ENCODE results near the gene VAC14.
"Not testable (repeated sequence)": the region's sequence is repeated elsewhere in the genome, so short reads cannot be mapped to it uniquely, and the experiment has no call there.

Gene VAC14

DNA sequence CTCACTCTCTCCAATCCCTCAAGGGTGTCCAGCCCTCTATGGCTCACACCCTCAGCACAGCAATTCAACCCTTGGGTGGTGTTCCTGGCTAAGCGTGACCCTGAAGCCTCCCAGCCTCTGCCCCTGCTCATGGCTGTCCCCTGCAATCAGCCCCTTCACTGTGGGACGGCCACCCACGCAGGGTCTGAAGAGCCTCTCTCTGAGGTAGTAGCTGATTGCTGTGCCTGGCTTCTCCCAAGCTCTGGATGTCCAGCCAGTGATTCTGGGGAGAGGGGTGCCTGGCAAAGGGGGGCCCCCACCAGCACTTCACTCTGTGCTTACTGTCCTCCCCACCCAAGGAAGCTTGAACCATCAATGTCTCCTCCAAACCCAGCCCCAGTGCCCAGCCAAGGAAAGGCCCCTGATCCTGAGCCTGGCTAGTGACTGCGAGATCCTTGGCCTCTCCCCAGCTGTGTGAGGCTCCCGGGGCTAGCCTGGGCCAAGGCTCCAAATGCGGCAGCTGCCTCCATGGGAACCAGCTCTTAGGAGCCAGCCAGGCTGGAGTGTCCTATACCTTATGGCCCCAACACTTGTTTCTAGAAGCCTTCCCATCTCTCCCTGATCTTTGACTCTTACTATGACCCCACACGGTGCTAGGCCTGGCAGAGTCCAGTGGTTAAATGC lies 125.0 kb downstream of the VAC14 start:
- no peak overlapping the region for H3K27ac ChIP-seq
- no peaks in the 10 kb centered on the region for H3K27me3 ChIP-seq (ENCODE audit: insufficient read depth, low read depth, severe bottlenecking)
- H3K36me3 ChIP-seq: peaks cover 82% of the 10 kb centered on the region
- no peak for DNase-seq
- H3K4me3 ChIP-seq (ENCODE audit: low read depth, low read length): no peak overlapping the region
- TF ChIP-seq, protein P1, sequence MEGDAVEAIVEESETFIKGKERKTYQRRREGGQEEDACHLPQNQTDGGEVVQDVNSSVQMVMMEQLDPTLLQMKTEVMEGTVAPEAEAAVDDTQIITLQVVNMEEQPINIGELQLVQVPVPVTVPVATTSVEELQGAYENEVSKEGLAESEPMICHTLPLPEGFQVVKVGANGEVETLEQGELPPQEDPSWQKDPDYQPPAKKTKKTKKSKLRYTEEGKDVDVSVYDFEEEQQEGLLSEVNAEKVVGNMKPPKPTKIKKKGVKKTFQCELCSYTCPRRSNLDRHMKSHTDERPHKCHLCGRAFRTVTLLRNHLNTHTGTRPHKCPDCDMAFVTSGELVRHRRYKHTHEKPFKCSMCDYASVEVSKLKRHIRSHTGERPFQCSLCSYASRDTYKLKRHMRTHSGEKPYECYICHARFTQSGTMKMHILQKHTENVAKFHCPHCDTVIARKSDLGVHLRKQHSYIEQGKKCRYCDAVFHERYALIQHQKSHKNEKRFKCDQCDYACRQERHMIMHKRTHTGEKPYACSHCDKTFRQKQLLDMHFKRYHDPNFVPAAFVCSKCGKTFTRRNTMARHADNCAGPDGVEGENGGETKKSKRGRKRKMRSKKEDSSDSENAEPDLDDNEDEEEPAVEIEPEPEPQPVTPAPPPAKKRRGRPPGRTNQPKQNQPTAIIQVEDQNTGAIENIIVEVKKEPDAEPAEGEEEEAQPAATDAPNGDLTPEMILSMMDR (IDR thresholded peaks at IDR 0.05; ENCODE audit: low read depth, low read length): no peak
- no peaks in the 10 kb centered on the region for H3K9me3 ChIP-seq (ENCODE audit: severe bottlenecking)

DNA sequence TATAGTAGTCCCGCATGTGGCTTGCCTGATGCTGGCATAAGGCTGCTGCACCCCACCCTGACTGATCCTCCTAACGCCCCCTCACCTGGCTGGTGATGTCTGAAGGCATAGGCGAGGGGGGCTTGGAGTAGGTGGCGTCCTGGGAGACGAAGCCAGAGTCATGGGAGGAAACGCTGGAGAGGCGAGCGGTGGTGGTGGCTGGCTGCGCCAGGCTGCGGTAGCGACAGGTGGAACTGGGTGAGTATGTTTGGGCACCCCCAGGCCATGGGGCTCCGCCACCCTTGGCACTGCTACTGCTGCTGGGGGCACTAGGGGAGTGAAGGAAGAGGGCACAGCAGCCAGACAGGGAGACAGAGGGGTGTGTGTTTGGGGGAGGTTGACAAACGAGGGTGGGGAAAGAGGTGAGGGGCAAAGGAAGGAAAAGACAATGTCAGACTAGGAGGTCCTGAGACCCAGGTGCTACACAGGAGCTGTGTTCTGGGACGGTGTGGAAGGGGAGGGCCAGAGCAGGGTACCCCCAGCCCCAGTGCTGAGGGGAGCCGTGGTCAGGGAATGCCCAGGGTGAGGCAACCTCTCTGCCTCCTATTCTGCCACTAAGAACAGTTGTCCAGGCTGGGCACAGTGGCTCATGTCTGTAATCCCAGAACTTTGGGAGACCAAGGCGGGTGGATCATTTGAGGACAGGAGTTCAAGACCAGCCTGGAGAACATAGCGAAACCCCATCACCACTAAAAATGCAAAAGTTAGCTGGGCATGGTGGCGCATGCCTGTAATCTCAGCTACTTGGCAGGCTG lies 126.5 kb downstream of the VAC14 start:
- peaks cover under 1% of the 10 kb centered on the region for H3K9me3 ChIP-seq (ENCODE audit: severe bottlenecking)
- H3K27me3 ChIP-seq (ENCODE audit: insufficient read depth, low read depth, severe bottlenecking): no peaks in the 10 kb centered on the region
- H3K4me3 ChIP-seq (ENCODE audit: low read depth, low read length): no peak overlapping the region
- TF ChIP-seq, protein P1 (IDR thresholded peaks at IDR 0.05; ENCODE audit: low read depth, low read length): no peak
- H3K36me3 ChIP-seq: peaks cover 90% of the 10 kb centered on the region
- no peak overlapping the region for H3K27ac ChIP-seq
- no peak for DNase-seq

DNA sequence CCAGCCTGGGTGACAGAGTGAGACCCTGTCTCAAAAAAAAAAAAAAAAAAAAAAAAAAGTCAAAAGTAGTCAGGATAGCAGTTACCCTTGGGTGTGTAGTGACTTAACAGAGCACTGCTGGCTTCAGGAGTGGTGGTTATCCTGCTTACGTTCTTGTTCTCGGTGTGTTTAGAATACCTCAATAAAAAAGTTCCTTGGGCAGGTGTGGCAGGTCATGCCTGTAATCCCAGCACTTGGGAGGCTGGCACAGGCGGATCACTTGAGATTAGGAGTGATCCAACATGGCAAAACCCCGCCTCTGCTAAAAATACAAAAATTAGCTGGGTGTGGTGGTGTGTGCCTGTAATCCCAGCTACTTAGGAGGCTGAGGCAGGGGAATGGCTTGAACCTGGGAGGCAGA lies 130.0 kb downstream of the VAC14 start:
- H3K27ac ChIP-seq; H3K9me3 ChIP-seq (ENCODE audit: severe bottlenecking); H3K27me3 ChIP-seq (ENCODE audit: insufficient read depth, low read depth, severe bottlenecking); DNase-seq; H3K4me3 ChIP-seq (ENCODE audit: low read depth, low read length): not testable (repeated sequence)
- H3K36me3 ChIP-seq: peaks cover 91% of the 10 kb centered on the region

DNA sequence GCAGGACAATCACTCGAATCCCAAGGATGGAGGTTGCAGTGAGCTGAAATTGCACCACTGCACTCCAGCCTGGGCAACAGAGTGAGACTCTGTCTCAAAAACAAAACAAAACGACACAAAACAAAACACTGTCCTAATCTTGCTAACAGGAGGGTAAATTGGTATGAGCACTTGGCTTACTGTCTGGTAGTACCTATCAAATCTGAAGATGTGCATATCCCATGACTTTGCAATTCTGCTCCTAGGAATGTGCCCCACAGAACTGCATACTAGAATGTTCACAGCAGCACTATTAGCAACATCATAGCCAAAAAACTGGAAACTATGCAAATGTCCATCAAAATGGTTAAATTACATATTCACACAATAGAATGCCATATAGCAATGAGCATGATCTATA lies 130.8 kb downstream of the VAC14 start:
- DNase-seq: no peak
- Histone ChIP-seq H3K27ac (no peak overlapping the region), H3K4me3 (ENCODE audit: low read depth, low read length) (no peak overlapping the region), H3K27me3 (ENCODE audit: insufficient read depth, low read depth, severe bottlenecking) (no peaks in the 10 kb centered on the region), H3K36me3 (peaks cover 91% of the 10 kb centered on the region), H3K9me3 (ENCODE audit: severe bottlenecking) (peaks cover 6% of the 10 kb centered on the region)
- TF ChIP-seq, protein P1 (IDR thresholded peaks at IDR 0.05; ENCODE audit: low read depth, low read length): no peak

DNA sequence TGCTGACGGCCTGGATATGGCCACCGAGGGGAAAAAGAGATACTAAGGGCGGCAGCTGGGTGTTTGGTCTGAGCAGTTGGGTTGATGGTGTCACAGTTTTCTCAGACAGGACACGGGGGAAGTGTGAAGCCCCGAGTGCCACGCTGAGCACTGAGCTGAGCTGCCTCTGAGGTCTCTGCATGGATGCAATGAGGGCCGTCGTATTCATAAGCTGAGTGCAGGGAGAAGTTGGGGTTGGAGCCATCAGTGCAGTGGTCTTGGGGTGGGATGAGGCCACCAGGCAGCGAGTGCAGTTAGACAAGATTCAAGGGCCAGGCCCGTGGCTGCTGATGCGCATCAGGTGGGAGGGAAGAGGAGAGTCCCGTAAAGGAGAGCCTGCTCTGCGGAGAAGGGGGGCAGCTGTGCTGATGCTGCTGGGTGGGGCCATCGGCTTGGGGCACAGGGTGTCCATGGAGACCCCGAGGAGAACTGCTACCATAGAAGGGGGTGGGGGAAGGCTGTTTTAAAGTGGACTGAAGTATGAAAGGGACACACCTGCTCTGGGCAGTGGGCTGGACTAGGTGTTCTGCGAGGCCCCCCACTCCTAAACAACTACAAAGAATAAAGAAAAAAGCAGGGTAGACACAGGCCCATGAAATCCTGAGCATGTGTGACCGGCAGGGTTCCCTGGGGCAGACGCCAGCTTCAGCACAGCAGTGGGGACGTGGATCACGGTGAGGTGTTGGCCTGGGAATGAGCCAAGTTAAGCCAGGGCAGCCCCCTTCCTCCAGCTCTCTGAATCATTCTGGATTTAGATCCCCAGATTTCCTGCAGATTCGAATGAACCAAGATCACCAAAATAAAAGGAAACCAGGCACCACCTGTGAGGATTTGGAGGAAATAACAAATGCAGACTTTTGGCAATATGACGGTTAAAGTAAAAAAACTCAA lies 134.9 kb downstream of the VAC14 start:
- Histone ChIP-seq H3K4me3 (ENCODE audit: low read depth, low read length) (no peak overlapping the region), H3K27ac (no peak overlapping the region), H3K36me3 (peaks cover 80% of the 10 kb centered on the region), H3K9me3 (ENCODE audit: severe bottlenecking) (peaks cover 6% of the 10 kb centered on the region), H3K27me3 (ENCODE audit: insufficient read depth, low read depth, severe bottlenecking) (no peaks in the 10 kb centered on the region)
- no peak for DNase-seq
- TF ChIP-seq, protein P1 (IDR thresholded peaks at IDR 0.05; ENCODE audit: low read depth, low read length): no peak
